B cell (primary cell): ENCODE measurements around the gene ADGRV1. TPM values are rescaled to one million over a fixed set of nuclear protein-coding genes. Genes with fewer than 3 reads are reported as not detected.

Experiments used
- ATAC-seq: fragments of 200-7000 bp; cut with Tn5 transposase; one replicate; pipeline ENCODE4 v1.10.0; 2021; ENCODE audit warnings: low read depth, mild to moderate bottlenecking, moderate number of reproducible peaks, moderate library complexity
- CTCF ChIA-PET: fragments of 350-600 bp; sonication (Branson Sonifier 250); formaldehyde crosslinking; loops from one replicate; lab custom pipeline; 2021; ENCODE audit warnings: antibody characterized with exemption, inconsistent platforms; lab: Charles Lee
- POLR2A ChIA-PET: fragments of 350-600 bp; sonication (Branson Sonifier 250); formaldehyde crosslinking; loops from one replicate; lab custom pipeline; 2021; ENCODE audit warnings: antibody characterized with exemption; lab: Charles Lee
- DNase-seq: peaks from one replicate; pipeline ENCODE4 v3.0.0; 2013
- H2AFZ ChIP-seq: 2 replicates; pipeline ENCODE4 v1.6.1; 2012; ENCODE audit warnings: mild to moderate bottlenecking, low read depth, low read length; ENCODE audit not compliant: insufficient read depth, poor library complexity, severe bottlenecking
- H3K27ac ChIP-seq, 2 donors: 1 replicate in 1 of 2; 2 replicates in 1 of 2; pipeline ENCODE4 v1.5.1; 2012 to 2013; ENCODE audit warnings: low read length in 2 of 2, mild to moderate bottlenecking in 2 of 2, moderate library complexity in 1 of 2
- H3K27me3 ChIP-seq, 4 experiments: fragments of 200-600 bp in 1 of 4; sonication (generic) in 1 of 4; replicated peaks in 1 of 4; 1 replicate in 2 of 4; 2 replicates in 2 of 4; pipeline versions ENCODE4 v1.6.1 to v1.7.0; 2013 to 2016; ENCODE audit warnings: low read length in 3 of 4, mild to moderate bottlenecking in 2 of 4, mixed read lengths in 1 of 4, moderate library complexity in 1 of 4; ENCODE audit not compliant: insufficient read depth in 4 of 4, control insufficient read depth in 3 of 4; ENCODE audit errors: control extremely low read depth in 1 of 4
- H3K36me3 ChIP-seq, 2 experiments: replicated peaks in 1 of 2; 1 replicate in 1 of 2; 2 replicates in 1 of 2; pipeline versions ENCODE4 v1.6.1 to v1.7.1; 2013; ENCODE audit warnings: low read length in 1 of 2; ENCODE audit not compliant: insufficient read depth in 2 of 2, control insufficient read depth in 1 of 2; ENCODE audit errors: control extremely low read depth in 1 of 2, extremely low read depth in 1 of 2
- H3K4me1 ChIP-seq, 2 donors: fragments of 200-600 bp in 1 of 2; sonication (generic) in 1 of 2; 1 replicate in 1 of 2; 2 replicates in 1 of 2; pipeline versions ENCODE4 v1.5.1 to v1.6.1; 2013 to 2017; ENCODE audit warnings: low read length in 2 of 2; ENCODE audit not compliant: control insufficient read depth in 2 of 2, insufficient read depth in 2 of 2
- H3K4me2 ChIP-seq: replicated peaks from 2 replicates; pipeline ENCODE3; 2012; ENCODE audit warnings: mild to moderate bottlenecking, low read depth, low read length; ENCODE audit not compliant: poor library complexity, severe bottlenecking
- H3K4me3 ChIP-seq, 5 experiments: fragments of 200-600 bp in 1 of 5; sonication (generic) in 1 of 5; 1 replicate in 3 of 5; 2 replicates in 2 of 5; pipeline versions ENCODE4 v1.5.1 to v1.7.0; 2011 to 2016; ENCODE audit warnings: low read length in 4 of 5, mild to moderate bottlenecking in 4 of 5, low read depth in 2 of 5, control low read depth in 1 of 5, moderate library complexity in 1 of 5; ENCODE audit not compliant: insufficient read depth in 1 of 5; ENCODE audit errors: control extremely low read depth in 1 of 5, extremely low read depth in 1 of 5
- H3K79me2 ChIP-seq: fragments of 200-600 bp; sonication (generic); one replicate; pipeline ENCODE4 v1.6.0; 2016; ENCODE audit warnings: low read length; ENCODE audit not compliant: control insufficient read depth, insufficient read depth
- H3K9ac ChIP-seq: fragments of 200-600 bp; sonication (generic); 2 replicates; pipeline ENCODE4 v1.6.1; 2017; ENCODE audit warnings: mild to moderate bottlenecking, low read length, moderate library complexity
- H3K9me3 ChIP-seq, 3 donors: one replicate each; pipeline versions ENCODE4 v1.6.1 to v1.7.1; 2013; ENCODE audit warnings: low read length in 2 of 3; ENCODE audit not compliant: control insufficient read depth in 2 of 3, insufficient read depth in 1 of 3; ENCODE audit errors: control extremely low read depth in 1 of 3
- H4K20me1 ChIP-seq: 2 replicates; pipeline ENCODE4 v1.6.0; 2012; ENCODE audit warnings: mild to moderate bottlenecking, low read length; ENCODE audit not compliant: insufficient read depth, control insufficient read depth, poor library complexity, severe bottlenecking
- H3K27ac Mint-ChIP-seq: one replicate; pipeline ENCODE4 v1.8.0; 2021; ENCODE audit warnings: mixed read lengths
- H3K27me3 Mint-ChIP-seq: one replicate; pipeline ENCODE4 v1.8.0; 2021; ENCODE audit warnings: mixed read lengths
- H3K4me1 Mint-ChIP-seq: one replicate; pipeline ENCODE4 v1.8.0; 2021; ENCODE audit warnings: mixed read lengths
- H3K4me3 Mint-ChIP-seq: one replicate; pipeline ENCODE4 v1.8.0; 2021; ENCODE audit warnings: mixed read lengths
- H3K9me3 Mint-ChIP-seq: one replicate; pipeline ENCODE4 v1.8.0; 2022; ENCODE audit warnings: mixed read lengths; ENCODE audit not compliant: insufficient read depth
- EZH2 ChIP-seq: IDR thresholded peaks from 2 replicates; pipeline ENCODE4 v1.6.1; 2012; ENCODE audit warnings: borderline replicate concordance, low read depth, mild to moderate bottlenecking, moderate library complexity, low read length; ENCODE audit not compliant: insufficient read depth, poor library complexity, severe bottlenecking
- WGBS: methylation state at CpG from one replicate; pipeline ENCODE4 v1.1.5; 2013; ENCODE audit warnings: missing lambda C conversion rate; ENCODE audit not compliant: insufficient coverage; 5-methylcytosine and 5-hydroxymethylcytosine counted together
- intact Hi-C: fragments of 100-400 bp; cut with micrococcal nuclease; formaldehyde crosslinking; loops from one replicate; pipeline ENCODE4 v1.10.0; 2022
- polyA plus RNA-seq: library from polyadenylated mRNA; depleted of rRNA; stranded (reverse); fragments of >200 nt; gene quantifications from 2 replicates; pipeline ENCODE4 v1.2.3, GENCODE V29; 2012
- total RNA-seq, 2 donors: library from RNA; stranded (reverse); fragments of 120-200 nt in 1 of 2; gene quantifications; 1 replicate in 1 of 2; 2 replicates in 1 of 2; pipeline versions ENCODE4 v1.2.3 to v1.2.4, GENCODE V29; 2013 to 2022
- TF ChIP-seq, protein P1 (sequence below): fragments of 200-600 bp; IDR thresholded peaks from one replicate; pipeline ENCODE4 v1.8.0; 2022; ENCODE audit warnings: antibody characterized with exemption, mild to moderate bottlenecking

The ADGRV1 gene
- total and polyA plus RNA-seq, 2 donors (not counting 1 experiment from before 2014, with no cell fraction given) = 0.07 TPM; not detected in 1

DNA sequence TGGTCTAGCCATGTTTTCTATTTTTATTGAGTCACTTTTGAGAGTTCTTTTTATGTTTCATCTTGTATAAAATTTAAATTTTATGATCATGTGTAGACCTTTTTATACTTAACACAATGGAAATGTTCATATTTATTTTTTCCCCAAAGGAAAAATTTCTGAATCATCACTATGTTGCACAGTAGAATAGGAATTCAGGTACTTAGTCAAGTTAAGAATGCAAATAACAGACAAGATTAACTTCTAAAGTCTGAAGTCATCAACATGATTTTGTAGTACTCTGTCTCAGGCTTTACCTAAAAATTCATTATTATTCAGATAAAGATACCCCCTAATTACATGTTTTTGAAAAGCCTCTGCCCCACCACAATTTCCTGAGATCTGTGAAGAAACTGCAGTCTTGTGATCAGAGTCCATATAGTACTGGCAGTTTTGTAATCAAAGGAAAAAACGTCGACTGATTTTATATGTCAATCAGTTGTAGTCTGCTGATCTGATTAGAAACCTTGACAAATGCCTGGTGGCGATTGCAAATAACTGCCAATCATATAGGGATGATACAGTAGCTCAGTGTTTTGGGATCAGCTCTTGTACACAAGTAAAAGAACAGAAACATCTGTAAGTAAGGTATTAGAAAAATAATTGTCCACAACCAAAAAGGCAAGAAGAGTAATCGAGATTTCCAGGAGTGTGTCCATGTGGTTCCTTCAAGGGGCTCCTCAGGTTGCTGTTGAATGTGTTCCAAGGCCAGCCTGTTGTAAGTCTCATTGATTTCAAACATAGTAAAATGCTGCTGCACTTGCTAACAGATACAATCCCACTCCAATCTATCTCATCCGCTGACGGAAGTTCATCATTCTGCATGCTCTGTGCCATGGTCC, 472.2 kb downstream of the ADGRV1 start:
- no peaks in the 10 kb centered on the region for H3K9me3 ChIP-seq
- no peaks in the 10 kb centered on the region for H3K4me1 Mint-ChIP-seq
- intact Hi-C loops = no loop called here
- H3K27me3 ChIP-seq = no peaks in the 10 kb centered on the region
- no peaks in the 10 kb centered on the region for H3K79me2 ChIP-seq
- H2AFZ ChIP-seq = no peak overlapping the region
- TF ChIP-seq, protein P1, sequence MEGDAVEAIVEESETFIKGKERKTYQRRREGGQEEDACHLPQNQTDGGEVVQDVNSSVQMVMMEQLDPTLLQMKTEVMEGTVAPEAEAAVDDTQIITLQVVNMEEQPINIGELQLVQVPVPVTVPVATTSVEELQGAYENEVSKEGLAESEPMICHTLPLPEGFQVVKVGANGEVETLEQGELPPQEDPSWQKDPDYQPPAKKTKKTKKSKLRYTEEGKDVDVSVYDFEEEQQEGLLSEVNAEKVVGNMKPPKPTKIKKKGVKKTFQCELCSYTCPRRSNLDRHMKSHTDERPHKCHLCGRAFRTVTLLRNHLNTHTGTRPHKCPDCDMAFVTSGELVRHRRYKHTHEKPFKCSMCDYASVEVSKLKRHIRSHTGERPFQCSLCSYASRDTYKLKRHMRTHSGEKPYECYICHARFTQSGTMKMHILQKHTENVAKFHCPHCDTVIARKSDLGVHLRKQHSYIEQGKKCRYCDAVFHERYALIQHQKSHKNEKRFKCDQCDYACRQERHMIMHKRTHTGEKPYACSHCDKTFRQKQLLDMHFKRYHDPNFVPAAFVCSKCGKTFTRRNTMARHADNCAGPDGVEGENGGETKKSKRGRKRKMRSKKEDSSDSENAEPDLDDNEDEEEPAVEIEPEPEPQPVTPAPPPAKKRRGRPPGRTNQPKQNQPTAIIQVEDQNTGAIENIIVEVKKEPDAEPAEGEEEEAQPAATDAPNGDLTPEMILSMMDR = no peak
- no peak for TF ChIP-seq EZH2
- WGBS = 86% methylated on average over 5 of the region's 6 CpGs
- CTCF ChIA-PET = no interaction called here
- H3K9ac ChIP-seq = no peak overlapping the region
- H3K4me2 ChIP-seq = no peak overlapping the region
- no peaks in the 10 kb centered on the region for H3K36me3 ChIP-seq
- H3K27ac ChIP-seq = no peak overlapping the region
- no peaks in the 10 kb centered on the region for H3K9me3 Mint-ChIP-seq
- no peak overlapping the region for H3K27ac Mint-ChIP-seq
- ATAC-seq (no peak), DNase-seq (no peak)
- H3K4me1 ChIP-seq = no peaks in the 10 kb centered on the region
- H3K27me3 Mint-ChIP-seq = peaks cover 6% of the 10 kb centered on the region
- no peaks in the 10 kb centered on the region for H4K20me1 ChIP-seq
- H3K4me3 ChIP-seq = no peak overlapping the region
- no peak overlapping the region for H3K4me3 Mint-ChIP-seq
- POLR2A ChIA-PET = no interaction called here

DNA sequence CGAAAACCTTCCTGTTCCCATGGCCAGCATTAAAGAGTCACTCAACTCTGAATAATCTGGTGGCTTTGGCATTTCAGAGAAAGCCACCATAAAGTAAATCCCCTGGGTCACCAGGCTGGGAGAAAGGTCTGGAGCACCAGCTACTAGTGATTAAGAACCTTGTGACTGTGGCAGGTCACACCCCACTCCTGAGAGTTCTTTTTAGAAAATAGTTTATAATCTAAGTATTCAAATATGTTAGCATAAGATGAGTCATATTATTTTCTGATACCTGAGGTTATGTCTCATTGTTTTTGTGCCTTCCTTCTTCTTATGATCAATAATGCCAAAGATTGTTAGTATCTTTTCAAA, 472.8 kb downstream of the ADGRV1 start:
- no peak overlapping the region for H3K27ac Mint-ChIP-seq
- intact Hi-C loops = no loop called here
- Histone ChIP-seq H3K9ac (no peak overlapping the region), H4K20me1 (no peaks in the 10 kb centered on the region), H3K4me3 (no peak overlapping the region), H3K4me2 (no peak overlapping the region), H3K27me3 (no peaks in the 10 kb centered on the region), H2AFZ (no peak overlapping the region), H3K27ac (no peak overlapping the region), H3K4me1 (no peaks in the 10 kb centered on the region), H3K36me3 (no peaks in the 10 kb centered on the region), H3K9me3 (no peaks in the 10 kb centered on the region), H3K79me2 (no peaks in the 10 kb centered on the region)
- H3K27me3 Mint-ChIP-seq = peaks cover 6% of the 10 kb centered on the region
- DNase-seq (no peak), ATAC-seq (no peak)
- TF ChIP-seq EZH2 = no peak
- TF ChIP-seq, protein P1 = no peak
- POLR2A ChIA-PET = no interaction called here
- H3K4me1 Mint-ChIP-seq = no peaks in the 10 kb centered on the region
- CTCF ChIA-PET = no interaction called here
- WGBS = 100% methylated on average over 1 of the region's 1 CpG
- no peaks in the 10 kb centered on the region for H3K9me3 Mint-ChIP-seq
- H3K4me3 Mint-ChIP-seq = no peak overlapping the region
